Measurements from ENCODE around the gene WNT3A.
A peak's percentile ranks its signal among the peaks of the same experiment; 100 is the strongest.

WNT3A gene

GRCh38 chr1:228048659-228049298 lies 42.0 kb downstream of the WNT3A start:
- no peak overlapping the region for H3K4me3 ChIP-seq (ENCODE audit: control insufficient read depth, low read depth, low read length)
- no peak for TF ChIP-seq CTCF (conservative IDR thresholded peaks at IDR 0.05; ENCODE audit: control insufficient read depth, insufficient read depth, low read depth, low read length)
- no peak for DNase-seq (ENCODE audit: low read depth)

GRCh38 chr1:228050571-228051231 lies 43.9 kb downstream of the WNT3A start:
- no peak for TF ChIP-seq CTCF (conservative IDR thresholded peaks at IDR 0.05; ENCODE audit: control insufficient read depth, insufficient read depth, low read depth, low read length)
- DNase-seq (ENCODE audit: low read depth): no peak
- no peak overlapping the region for H3K4me3 ChIP-seq (ENCODE audit: control insufficient read depth, low read depth, low read length)

- no peak for DNase-seq (ENCODE audit: low read depth)
- no peak overlapping the region for H3K4me3 ChIP-seq (ENCODE audit: control insufficient read depth, low read depth, low read length)
- no peak for TF ChIP-seq CTCF (conservative IDR thresholded peaks at IDR 0.05; ENCODE audit: control insufficient read depth, insufficient read depth, low read depth, low read length)
Measured at GRCh38 chr1:228058172-228058948, 51.6 kb downstream of the WNT3A start.

- no peak for TF ChIP-seq CTCF (conservative IDR thresholded peaks at IDR 0.05; ENCODE audit: control insufficient read depth, insufficient read depth, low read depth, low read length)
- DNase-seq (ENCODE audit: low read depth): no peak
- no peak overlapping the region for H3K4me3 ChIP-seq (ENCODE audit: control insufficient read depth, low read depth, low read length)
Measured at GRCh38 chr1:228058949-228059633, 52.3 kb downstream of the WNT3A start.

DNA sequence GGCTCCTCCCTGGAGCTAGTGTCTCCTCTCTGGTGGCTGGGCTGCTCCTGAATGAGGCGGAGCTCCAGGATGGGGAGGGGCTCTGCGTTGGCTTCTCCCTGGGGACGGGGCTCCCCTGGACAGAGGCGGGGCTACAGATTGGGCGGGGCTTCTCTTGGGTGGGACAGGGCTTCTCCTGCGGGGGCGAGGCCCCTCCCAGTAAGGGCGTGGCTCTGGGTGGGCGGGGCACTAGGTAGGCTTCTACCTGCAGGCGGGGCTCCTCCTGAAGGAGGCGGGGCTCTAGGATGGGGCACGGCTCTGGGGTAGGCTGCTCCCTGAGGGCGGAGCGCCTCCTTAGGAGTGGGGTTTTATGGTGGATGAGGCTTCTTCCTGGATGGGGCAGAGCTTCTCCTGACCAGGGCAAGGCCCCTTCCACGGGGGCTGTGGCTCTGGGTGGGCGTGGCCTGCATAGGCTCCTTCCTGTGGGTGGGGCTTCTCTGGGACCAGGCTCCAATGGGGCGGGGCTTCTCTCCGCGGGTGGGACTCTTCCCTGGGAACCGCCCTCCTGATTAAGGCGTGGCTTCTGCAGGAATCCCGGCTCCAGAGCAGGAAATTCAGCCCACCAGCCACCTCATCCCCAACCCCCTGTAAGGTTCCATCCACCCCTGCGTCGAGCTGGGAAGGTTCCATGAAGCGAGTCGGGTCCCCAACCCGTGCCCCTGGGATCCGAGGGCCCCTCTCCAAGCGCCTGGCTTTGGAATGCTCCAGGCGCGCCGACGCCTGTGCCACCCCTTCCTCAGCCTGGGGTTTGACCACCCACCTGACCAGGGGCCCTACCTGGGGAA lies 53.0 kb downstream of the WNT3A start:
- DNase-seq (ENCODE audit: low read depth): peak; percentile 14
- TF ChIP-seq CTCF (conservative IDR thresholded peaks at IDR 0.05; ENCODE audit: control insufficient read depth, insufficient read depth, low read depth, low read length): no peak
- no peak overlapping the region for H3K4me3 ChIP-seq (ENCODE audit: control insufficient read depth, low read depth, low read length)

Data from fibroblast of mammary gland (primary cell).